Testis (tissue), 3 donors: ENCODE results near the gene AFF1. TPM values are rescaled to one million over a fixed set of nuclear protein-coding genes. Genes with fewer than 3 reads are reported as not detected.
A peak's percentile ranks its signal among the peaks of the same experiment; 100 is the strongest.

ENCODE experiments used
- DNase-seq: peaks from one replicate; pipeline ENCODE4 v3.0.0-alpha.2; 2019
- H3K27ac ChIP-seq, 2 donors: fragments of 200-600 bp; sonication (generic); one replicate each; pipeline ENCODE4 v1.5.1; 2019
- H3K27me3 ChIP-seq: fragments of 200-600 bp; sonication (generic); one replicate; pipeline ENCODE4 v1.5.1; 2019
- H3K36me3 ChIP-seq: fragments of 200-600 bp; sonication (generic); one replicate; pipeline ENCODE4 v1.5.1; 2017; ENCODE audit warnings: low read depth; ENCODE audit errors: missing control alignments
- H3K4me1 ChIP-seq: fragments of 200-600 bp; sonication (generic); one replicate; pipeline ENCODE4 v1.5.1; 2019
- H3K4me3 ChIP-seq, 2 donors: fragments of 200-600 bp; sonication (generic); one replicate each; pipeline ENCODE4 v1.5.1; 2017 to 2019
- H3K9me3 ChIP-seq: fragments of 200-600 bp; sonication (generic); one replicate; pipeline ENCODE4 v1.5.1; 2017
- POLR2A ChIP-seq: fragments of 450-650 bp; IDR thresholded peaks from one replicate; pipeline ENCODE4 v1.6.1; 2017; ENCODE audit warnings: antibody characterized with exemption, mild to moderate bottlenecking, moderate library complexity
- WGBS, 2 donors: methylation state at CpG; one replicate each; pipeline ENCODE4 v1.1.5; 2018; 5-methylcytosine and 5-hydroxymethylcytosine counted together
- intact Hi-C: fragments of 100-400 bp; cut with DNase I; formaldehyde crosslinking; loops from one replicate; pipeline ENCODE4 v1.15.1; 2023; ENCODE audit warnings: low total_unique reads
- polyA plus RNA-seq: library from polyadenylated mRNA; stranded (reverse); fragments of 350-450 nt; fragmentation: Illumina TruSeq; extraction: RNeasy Lipid Tissue Mini Kit (QIAGEN cat#74804); gene quantifications from one replicate; pipeline ENCODE4 v1.2.3, GENCODE V29; 2014; ENCODE audit warnings: low read depth, low replicate concordance; ENCODE audit not compliant: insufficient read depth
- total RNA-seq, 2 donors: library from RNA; depleted of rRNA; stranded (reverse); fragments of >200 nt; gene quantifications; one replicate each; pipeline ENCODE4 v1.2.3, GENCODE V29; 2016
- TF ChIP-seq, protein P1 (sequence below), 3 experiments: fragments of 450-650 bp in 2 of 3; fragments of 200-600 bp in 1 of 3; sonication (generic) in 1 of 3; IDR thresholded peaks; one replicate each; pipeline ENCODE4 v1.5.1; 2016 to 2019; ENCODE audit warnings: antibody characterized with exemption in 3 of 3, mild to moderate bottlenecking in 2 of 3, moderate library complexity in 1 of 3

Gene AFF1
- total and polyA plus RNA-seq, 3 donors from 2014 or later, result 15.8 to 56.8 (median 53.6) TPM

GRCh38 chr4:87017580-87018342, 83.0 kb downstream of the AFF1 start:
- Histone ChIP-seq H3K27me3 (no peaks in the 10 kb centered on the region), H3K4me1 (peaks cover 8% of the 10 kb centered on the region), H3K36me3 (no peaks in the 10 kb centered on the region), H3K27ac (peak overlapping the region in 1 of 2 donors; percentile 1), H3K4me3 (no peak overlapping the region), H3K9me3 (no peaks in the 10 kb centered on the region)
- DNase-seq, result no peak
- no peak for TF ChIP-seq POLR2A
- TF ChIP-seq, protein P1, sequence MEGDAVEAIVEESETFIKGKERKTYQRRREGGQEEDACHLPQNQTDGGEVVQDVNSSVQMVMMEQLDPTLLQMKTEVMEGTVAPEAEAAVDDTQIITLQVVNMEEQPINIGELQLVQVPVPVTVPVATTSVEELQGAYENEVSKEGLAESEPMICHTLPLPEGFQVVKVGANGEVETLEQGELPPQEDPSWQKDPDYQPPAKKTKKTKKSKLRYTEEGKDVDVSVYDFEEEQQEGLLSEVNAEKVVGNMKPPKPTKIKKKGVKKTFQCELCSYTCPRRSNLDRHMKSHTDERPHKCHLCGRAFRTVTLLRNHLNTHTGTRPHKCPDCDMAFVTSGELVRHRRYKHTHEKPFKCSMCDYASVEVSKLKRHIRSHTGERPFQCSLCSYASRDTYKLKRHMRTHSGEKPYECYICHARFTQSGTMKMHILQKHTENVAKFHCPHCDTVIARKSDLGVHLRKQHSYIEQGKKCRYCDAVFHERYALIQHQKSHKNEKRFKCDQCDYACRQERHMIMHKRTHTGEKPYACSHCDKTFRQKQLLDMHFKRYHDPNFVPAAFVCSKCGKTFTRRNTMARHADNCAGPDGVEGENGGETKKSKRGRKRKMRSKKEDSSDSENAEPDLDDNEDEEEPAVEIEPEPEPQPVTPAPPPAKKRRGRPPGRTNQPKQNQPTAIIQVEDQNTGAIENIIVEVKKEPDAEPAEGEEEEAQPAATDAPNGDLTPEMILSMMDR (IDR thresholded peaks at IDR 0.05), result no peak
- intact Hi-C loops, result no loop called here
- 67 to 75% methylated on average over 10 of the region's 10 CpGs for WGBS, 2 donors

DNA sequence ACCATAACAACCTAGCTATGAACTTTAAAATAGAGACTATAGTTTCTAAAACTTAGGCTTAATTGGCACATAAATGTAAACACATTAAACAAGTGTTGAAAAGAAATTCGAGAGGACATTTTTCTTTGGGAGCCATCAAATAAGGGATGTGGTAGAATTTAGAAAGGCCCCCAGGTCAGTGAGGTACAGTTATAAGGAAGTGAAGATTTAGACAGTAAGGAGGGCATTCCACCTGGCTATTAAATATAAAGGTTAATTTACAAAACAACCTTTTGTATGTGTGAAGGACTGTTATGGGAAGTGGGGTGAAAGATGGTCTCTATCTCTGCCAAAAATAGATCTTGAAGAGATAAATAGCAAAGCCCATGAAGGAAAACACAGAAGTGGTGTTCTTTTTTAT, 83.9 kb downstream of the AFF1 start:
- intact Hi-C loops, result no loop called here

DNA sequence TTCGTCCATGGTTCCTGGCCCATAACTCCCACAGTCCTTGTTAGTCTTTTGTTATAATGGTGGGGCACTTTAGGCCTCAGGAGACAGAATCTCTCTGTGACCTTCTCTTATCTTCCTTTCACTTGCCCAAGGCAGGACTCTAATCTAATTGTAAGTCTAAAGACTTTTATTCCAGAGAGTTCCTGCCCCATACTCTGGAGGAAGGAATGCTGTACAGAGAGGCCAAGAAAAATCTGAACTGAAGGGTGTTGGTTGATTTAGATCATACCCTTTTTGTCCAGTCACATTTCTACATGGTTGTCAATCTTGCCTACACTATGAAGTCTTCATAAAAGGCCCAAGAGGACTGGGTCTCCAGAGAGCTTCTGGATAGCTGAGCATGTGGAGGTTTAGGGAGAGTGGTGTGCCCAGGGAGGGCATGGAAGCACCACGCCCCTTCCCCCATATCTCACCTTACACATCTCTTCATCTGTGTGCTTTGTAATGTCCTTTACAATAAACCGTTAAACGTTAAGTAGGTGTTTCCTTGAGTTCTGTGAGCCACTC, 84.5 kb downstream of the AFF1 start:
- Histone ChIP-seq H3K4me3 (no peak overlapping the region), H3K27me3 (no peaks in the 10 kb centered on the region), H3K4me1 (peaks cover 14% of the 10 kb centered on the region), H3K27ac (peak overlapping the region in 1 of 2 donors; percentile 1), H3K9me3 (no peaks in the 10 kb centered on the region), H3K36me3 (no peaks in the 10 kb centered on the region)
- TF ChIP-seq, protein P1 (IDR thresholded peaks at IDR 0.05), result no peak
- TF ChIP-seq POLR2A, result no peak
- WGBS, 2 donors, result 86 to 88% methylated on average over 4 of the region's 4 CpGs
- intact Hi-C loops, result no loop called here
- no peak for DNase-seq

More for the DNA sequence above, 83.9 kb downstream of the AFF1 start:
- WGBS, 2 donors, result 82 to 86% methylated on average over 1 of the region's 1 CpG
- DNase-seq, result no peak
- no peaks in the 10 kb centered on the region for H3K9me3 ChIP-seq
- peaks cover 12% of the 10 kb centered on the region for H3K4me1 ChIP-seq
- H3K27ac ChIP-seq, result peak overlapping the region in 1 of 2 donors; percentile 1
- no peaks in the 10 kb centered on the region for H3K27me3 ChIP-seq
- no peak overlapping the region for H3K4me3 ChIP-seq
- H3K36me3 ChIP-seq, result no peaks in the 10 kb centered on the region
- no peak for TF ChIP-seq POLR2A
- TF ChIP-seq, protein P1 (IDR thresholded peaks at IDR 0.05), result no peak

DNA sequence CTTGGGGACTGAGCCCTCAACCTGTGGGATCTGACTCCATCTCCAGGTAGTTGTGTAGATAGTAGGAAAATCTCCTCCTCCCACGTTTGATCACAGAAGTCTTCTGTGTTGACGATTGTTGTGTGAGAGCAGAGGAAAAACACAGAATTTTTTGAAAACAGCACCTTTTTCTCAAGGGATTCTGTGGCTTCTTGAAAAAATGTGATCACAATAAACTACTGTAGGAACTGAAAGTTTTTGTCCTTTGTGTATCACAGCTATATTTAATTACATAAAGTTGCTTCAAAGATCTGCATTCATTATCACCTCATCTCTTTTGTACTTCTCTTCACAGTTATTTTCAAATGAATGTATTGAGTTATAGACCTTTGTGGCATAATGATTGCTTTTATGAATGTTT, 85.1 kb downstream of the AFF1 start:
- no peak for TF ChIP-seq POLR2A
- TF ChIP-seq, protein P1 (IDR thresholded peaks at IDR 0.05), result no peak
- 46 to 67% methylated on average over 2 of the region's 2 CpGs for WGBS, 2 donors
- no peaks in the 10 kb centered on the region for H3K36me3 ChIP-seq
- no peak overlapping the region for H3K4me3 ChIP-seq
- H3K4me1 ChIP-seq, result peaks cover 12% of the 10 kb centered on the region
- intact Hi-C loops, result no loop called here
- no peak for DNase-seq
- H3K9me3 ChIP-seq, result no peaks in the 10 kb centered on the region
- no peak overlapping the region for H3K27ac ChIP-seq
- H3K27me3 ChIP-seq, result no peaks in the 10 kb centered on the region
